ENCODE data around the gene CEP112. TPM values are rescaled to one million over a fixed set of nuclear protein-coding genes. Genes with fewer than 3 reads are reported as not detected.

The CEP112 gene
- total and polyA plus RNA-seq, 10 of the 15 experiments (the other 5 are each of a cell fraction or from before 2014, with no cell fraction given), result 0.11 to 3.8 (median 0.32) TPM; not detected in 1

GRCh38 chr17:65853816-65854215 is 338.1 kb downstream of the CEP112 start:
- BruUV-seq (replicated peaks), result no TSS peak
- RAD21 ChIA-PET (ENCODE audit: unreplicated experiment), result no interaction called here
- CTCF ChIA-PET, result no interaction called here

More at GRCh38 chr17:65853816-65854215, 338.1 kb downstream of the CEP112 start:
- H3K9ac ChIP-seq (ENCODE audit: control insufficient read depth, insufficient read depth, low read length), result no peak overlapping the region
- no peak overlapping the region for H3K4me3 ChIP-seq
- no peaks in the 10 kb centered on the region for H3K27me3 ChIP-seq (replicated peaks in 1 of 2; ENCODE audit: control insufficient read depth in 2 of 2, insufficient read depth in 2 of 2, low read length in 1 of 2)
- SMC1A ChIA-PET (ENCODE audit: uncharacterized antibody, unreplicated experiment), result interaction anchor here (1.0 kb wide), 1 partner anchor 11 kb away, joined by 3 read pairs; no protein-coding TSS in a partner anchor
- H3K9me3 ChIP-seq (replicated peaks; ENCODE audit: control insufficient read depth, insufficient read depth, low read length), result no peaks in the 10 kb centered on the region
- ATAC-seq (no peak), FAIRE-seq (no peak), DNase-seq (ENCODE audit: low read depth, low spot score) (no peak)
- H4K20me1 ChIP-seq (ENCODE audit: control insufficient read depth, insufficient read depth), result no peaks in the 10 kb centered on the region
- intact Hi-C loops (cut with micrococcal nuclease; ENCODE audit: unreplicated experiment), result no loop called here
- H3K79me2 ChIP-seq (ENCODE audit: control insufficient read depth, insufficient read depth, low read length), result no peaks in the 10 kb centered on the region
- H3K36me3 ChIP-seq (ENCODE audit: control insufficient read depth in 2 of 2, insufficient read depth in 2 of 2, low read length in 1 of 2), result no peaks in the 10 kb centered on the region
- TF ChIP-seq HDAC2 (IDR thresholded peaks at IDR 0.05), result no peak
- no peak for TF ChIP-seq EGR1 (IDR thresholded peaks at IDR 0.05; ENCODE audit: borderline replicate concordance in 1 of 2, low read depth in 2 of 2, low read length in 2 of 2)
- no peak for TF ChIP-seq SMARCA5 (IDR thresholded peaks at IDR 0.05)
- no peak for TF ChIP-seq POU2F2 (IDR thresholded peaks at IDR 0.05; ENCODE audit: borderline replicate concordance, low read depth, low read length)
- TF ChIP-seq USF2 (IDR thresholded peaks at IDR 0.05; ENCODE audit: borderline replicate concordance, low read depth, low read length), result no peak
- no peak for TF ChIP-seq SUPT20H (IDR thresholded peaks at IDR 0.05; ENCODE audit: borderline replicate concordance, control insufficient read depth, low read depth, low read length)
- TF ChIP-seq GATAD2B (conservative IDR thresholded peaks at IDR 0.05; ENCODE audit: low read depth), result no peak
- no peak for TF ChIP-seq E2F8 (IDR thresholded peaks at IDR 0.05; ENCODE audit: low read depth, partially characterized antibody)
- TF ChIP-seq, protein P1, sequence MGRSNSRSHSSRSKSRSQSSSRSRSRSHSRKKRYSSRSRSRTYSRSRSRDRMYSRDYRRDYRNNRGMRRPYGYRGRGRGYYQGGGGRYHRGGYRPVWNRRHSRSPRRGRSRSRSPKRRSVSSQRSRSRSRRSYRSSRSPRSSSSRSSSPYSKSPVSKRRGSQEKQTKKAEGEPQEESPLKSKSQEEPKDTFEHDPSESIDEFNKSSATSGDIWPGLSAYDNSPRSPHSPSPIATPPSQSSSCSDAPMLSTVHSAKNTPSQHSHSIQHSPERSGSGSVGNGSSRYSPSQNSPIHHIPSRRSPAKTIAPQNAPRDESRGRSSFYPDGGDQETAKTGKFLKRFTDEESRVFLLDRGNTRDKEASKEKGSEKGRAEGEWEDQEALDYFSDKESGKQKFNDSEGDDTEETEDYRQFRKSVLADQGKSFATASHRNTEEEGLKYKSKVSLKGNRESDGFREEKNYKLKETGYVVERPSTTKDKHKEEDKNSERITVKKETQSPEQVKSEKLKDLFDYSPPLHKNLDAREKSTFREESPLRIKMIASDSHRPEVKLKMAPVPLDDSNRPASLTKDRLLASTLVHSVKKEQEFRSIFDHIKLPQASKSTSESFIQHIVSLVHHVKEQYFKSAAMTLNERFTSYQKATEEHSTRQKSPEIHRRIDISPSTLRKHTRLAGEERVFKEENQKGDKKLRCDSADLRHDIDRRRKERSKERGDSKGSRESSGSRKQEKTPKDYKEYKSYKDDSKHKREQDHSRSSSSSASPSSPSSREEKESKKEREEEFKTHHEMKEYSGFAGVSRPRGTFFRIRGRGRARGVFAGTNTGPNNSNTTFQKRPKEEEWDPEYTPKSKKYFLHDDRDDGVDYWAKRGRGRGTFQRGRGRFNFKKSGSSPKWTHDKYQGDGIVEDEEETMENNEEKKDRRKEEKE (IDR thresholded peaks at IDR 0.05), result no peak
- TF ChIP-seq BCL11A (IDR thresholded peaks at IDR 0.05; ENCODE audit: low read depth, low read length), result no peak
- POLR2A ChIA-PET, result interaction anchor here (0.6 kb wide), 1 partner anchor 1153 kb away, joined by 6 read pairs; no protein-coding TSS in a partner anchor
- no peaks in the 10 kb centered on the region for H3K4me1 ChIP-seq (ENCODE audit: control insufficient read depth, insufficient read depth, low read length)
- no peak overlapping the region for H2AFZ ChIP-seq (ENCODE audit: control insufficient read depth, low read depth, low read length)
- in situ Hi-C loops (cut with MboI), result no loop called here
- no peak overlapping the region for H3K27ac ChIP-seq (ENCODE audit: control insufficient read depth, insufficient read depth)
- no peak overlapping the region for H3K4me2 ChIP-seq (ENCODE audit: control insufficient read depth, insufficient read depth)

Measured in GM12878 (cell line).